Subcutaneous abdominal adipose tissue (tissue), 5 donors: ENCODE results near the gene CAPN3.

Experiments used
- H3K27ac ChIP-seq: one replicate; pipeline ENCODE4 v1.7.0; 2013; ENCODE audit warnings: low read depth, mild to moderate bottlenecking, inconsistent platforms, low read length, moderate library complexity
- H3K27me3 ChIP-seq, 5 donors: one replicate each; pipeline ENCODE4 v1.7.0; 2013; ENCODE audit warnings: low read length in 5 of 5, inconsistent platforms in 1 of 5; ENCODE audit not compliant: control insufficient read depth in 5 of 5, insufficient read depth in 4 of 5
- H3K36me3 ChIP-seq, 5 donors: one replicate each; pipeline ENCODE4 v1.7.0; 2013; ENCODE audit warnings: low read length in 5 of 5; ENCODE audit not compliant: control insufficient read depth in 5 of 5, insufficient read depth in 5 of 5
- H3K4me1 ChIP-seq, 5 donors: one replicate each; pipeline ENCODE4 v1.7.0; 2013; ENCODE audit warnings: low read length in 5 of 5, mild to moderate bottlenecking in 3 of 5, moderate library complexity in 1 of 5; ENCODE audit not compliant: control insufficient read depth in 5 of 5, insufficient read depth in 5 of 5
- H3K4me3 ChIP-seq, 5 donors: one replicate each; pipeline ENCODE4 v1.7.0; 2013; ENCODE audit warnings: low read length in 5 of 5, low read depth in 1 of 5
- H3K9ac ChIP-seq, 5 donors: one replicate each; pipeline ENCODE4 v1.7.0; 2013; ENCODE audit warnings: low read length in 5 of 5, mild to moderate bottlenecking in 4 of 5, moderate library complexity in 3 of 5
- H3K9me3 ChIP-seq, 5 donors: one replicate each; pipeline ENCODE4 v1.7.0; 2013; ENCODE audit warnings: low read length in 5 of 5; ENCODE audit not compliant: control insufficient read depth in 5 of 5
- donor health status: healthy.
- donor health status: healthy.
- donor health status: healthy.
- donor health status: healthy.
- donor health status: healthy.

CAPN3 gene

GRCh38 chr15:42352401-42352800, 6.9 kb upstream of the CAPN3 start:
- H3K9ac ChIP-seq, result no peak overlapping the region
- H3K27me3 ChIP-seq, result no peaks in the 10 kb centered on the region
- H3K27ac ChIP-seq, result no peak overlapping the region
- H3K4me1 ChIP-seq, result peaks cover 0 to 9% (median 0%) of the 10 kb centered on the region in 5 donors
- no peaks in the 10 kb centered on the region for H3K9me3 ChIP-seq
- peaks cover 32 to 71% (median 47%) of the 10 kb centered on the region in 5 donors for H3K36me3 ChIP-seq
- H3K4me3 ChIP-seq, result no peak overlapping the region

- H3K27ac ChIP-seq, result no peak overlapping the region
- peaks cover 0 to 9% (median 0%) of the 10 kb centered on the region in 5 donors for H3K4me1 ChIP-seq
- H3K27me3 ChIP-seq, result no peaks in the 10 kb centered on the region
- no peaks in the 10 kb centered on the region for H3K9me3 ChIP-seq
- H3K4me3 ChIP-seq, result no peak overlapping the region
- H3K36me3 ChIP-seq, result peaks cover 26 to 72% (median 49%) of the 10 kb centered on the region in 5 donors
- H3K9ac ChIP-seq, result no peak overlapping the region
Measured at GRCh38 chr15:42353061-42353460, 6.2 kb upstream of the CAPN3 start.

- peaks cover 0 to 9% (median 0%) of the 10 kb centered on the region in 5 donors for H3K4me1 ChIP-seq
- no peak overlapping the region for H3K9ac ChIP-seq
- no peak overlapping the region for H3K4me3 ChIP-seq
- no peaks in the 10 kb centered on the region for H3K9me3 ChIP-seq
- H3K36me3 ChIP-seq, result peaks cover 15 to 63% (median 42%) of the 10 kb centered on the region in 5 donors
- H3K27me3 ChIP-seq, result no peaks in the 10 kb centered on the region
- no peak overlapping the region for H3K27ac ChIP-seq
Measured at GRCh38 chr15:42354824-42355223, 4.5 kb upstream of the CAPN3 start.

- H3K36me3 ChIP-seq, result peaks cover 15 to 67% (median 42%) of the 10 kb centered on the region in 5 donors
- no peak overlapping the region for H3K4me3 ChIP-seq
- no peaks in the 10 kb centered on the region for H3K9me3 ChIP-seq
- H3K27ac ChIP-seq, result no peak overlapping the region
- H3K27me3 ChIP-seq, result no peaks in the 10 kb centered on the region
- H3K4me1 ChIP-seq, result peaks cover 0 to 9% (median 0%) of the 10 kb centered on the region in 5 donors
- H3K9ac ChIP-seq, result no peak overlapping the region
Measured at GRCh38 chr15:42355291-42355690, 4.0 kb upstream of the CAPN3 start.

- no peak overlapping the region for H3K9ac ChIP-seq
- no peak overlapping the region for H3K27ac ChIP-seq
- H3K4me1 ChIP-seq, result peaks cover 0 to 9% (median 0%) of the 10 kb centered on the region in 5 donors
- H3K36me3 ChIP-seq, result peaks cover 8 to 59% (median 38%) of the 10 kb centered on the region in 5 donors
- no peaks in the 10 kb centered on the region for H3K27me3 ChIP-seq
- H3K9me3 ChIP-seq, result no peaks in the 10 kb centered on the region
- no peak overlapping the region for H3K4me3 ChIP-seq
Measured at GRCh38 chr15:42356851-42357250, 2.5 kb upstream of the CAPN3 start.

- H3K4me3 ChIP-seq, result no peak overlapping the region
- no peaks in the 10 kb centered on the region for H3K4me1 ChIP-seq
- H3K9me3 ChIP-seq, result no peaks in the 10 kb centered on the region
- no peak overlapping the region for H3K9ac ChIP-seq
- H3K27me3 ChIP-seq, result no peaks in the 10 kb centered on the region
- peaks cover 8 to 49% (median 33%) of the 10 kb centered on the region in 5 donors for H3K36me3 ChIP-seq
- H3K27ac ChIP-seq, result no peak overlapping the region
Measured at GRCh38 chr15:42358141-42358540, 1.2 kb upstream of the CAPN3 start.

DNA sequence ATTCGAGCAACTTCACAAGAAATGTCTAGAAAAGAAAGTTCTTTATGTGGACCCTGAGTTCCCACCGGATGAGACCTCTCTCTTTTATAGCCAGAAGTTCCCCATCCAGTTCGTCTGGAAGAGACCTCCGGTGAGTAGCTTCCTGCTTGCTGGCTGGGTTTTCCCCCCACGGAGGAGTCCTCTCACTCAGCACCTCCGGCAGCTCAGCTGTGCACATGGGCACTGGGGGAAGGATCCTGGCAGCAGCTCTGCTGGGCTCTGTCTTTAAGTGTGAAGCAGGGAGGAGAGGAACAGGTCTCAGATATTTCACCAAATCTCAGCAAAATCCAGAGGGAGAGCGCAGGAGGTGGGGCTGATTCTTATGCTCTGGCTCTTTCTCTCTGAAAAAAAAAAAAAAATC, 684 bp downstream of the CAPN3 start:
- Histone ChIP-seq H3K27ac (no peak overlapping the region), H3K27me3 (no peaks in the 10 kb centered on the region), H3K9ac (no peak overlapping the region), H3K36me3 (peaks cover under 1 to 32% (median 24%) of the 10 kb centered on the region in 5 donors), H3K4me3 (no peak overlapping the region), H3K9me3 (no peaks in the 10 kb centered on the region), H3K4me1 (peaks cover 0 to 3% (median 0%) of the 10 kb centered on the region in 5 donors)

DNA sequence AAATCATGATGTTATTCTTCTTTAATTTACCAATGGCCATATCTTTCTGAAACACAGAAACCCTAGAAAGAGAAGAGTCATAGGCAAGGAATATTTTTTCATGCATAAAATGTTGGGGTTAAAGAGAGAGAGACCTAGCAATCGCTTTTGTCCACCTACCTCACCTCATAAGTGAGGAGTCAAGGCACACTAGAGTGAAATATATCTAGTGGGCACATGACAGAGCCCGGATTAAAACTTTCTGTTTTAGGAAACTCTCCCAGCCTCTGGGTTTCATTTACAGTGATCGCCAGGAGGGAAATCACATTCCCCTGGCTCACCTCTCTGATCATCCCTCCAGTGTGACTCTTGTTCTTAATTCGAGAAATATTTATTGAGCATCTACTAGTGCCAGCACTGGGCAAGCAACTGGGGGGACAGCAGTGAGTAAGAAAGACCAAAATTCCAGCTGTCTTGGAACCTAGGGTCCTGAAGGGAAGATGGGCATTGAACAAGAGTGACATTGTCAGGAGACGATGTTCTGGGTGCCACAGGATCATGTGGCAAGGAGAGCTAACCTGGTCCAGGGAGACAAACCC, 1.3 kb downstream of the CAPN3 start:
- Histone ChIP-seq H3K4me1 (peaks cover 0 to 3% (median 0%) of the 10 kb centered on the region in 5 donors), H3K36me3 (peaks cover 0 to 27% (median 20%) of the 10 kb centered on the region in 5 donors), H3K27me3 (no peaks in the 10 kb centered on the region), H3K27ac (no peak overlapping the region), H3K4me3 (no peak overlapping the region), H3K9ac (no peak overlapping the region), H3K9me3 (no peaks in the 10 kb centered on the region)

- no peak overlapping the region for H3K9ac ChIP-seq
- H3K27ac ChIP-seq, result no peak overlapping the region
- no peak overlapping the region for H3K4me3 ChIP-seq
- H3K36me3 ChIP-seq, result peaks cover 0 to 9% (median 4%) of the 10 kb centered on the region in 5 donors
- no peaks in the 10 kb centered on the region for H3K27me3 ChIP-seq
- H3K4me1 ChIP-seq, result peaks cover 0 to 3% (median 0%) of the 10 kb centered on the region in 5 donors
- no peaks in the 10 kb centered on the region for H3K9me3 ChIP-seq
Measured at GRCh38 chr15:42363487-42363886, 4.2 kb downstream of the CAPN3 start.

DNA sequence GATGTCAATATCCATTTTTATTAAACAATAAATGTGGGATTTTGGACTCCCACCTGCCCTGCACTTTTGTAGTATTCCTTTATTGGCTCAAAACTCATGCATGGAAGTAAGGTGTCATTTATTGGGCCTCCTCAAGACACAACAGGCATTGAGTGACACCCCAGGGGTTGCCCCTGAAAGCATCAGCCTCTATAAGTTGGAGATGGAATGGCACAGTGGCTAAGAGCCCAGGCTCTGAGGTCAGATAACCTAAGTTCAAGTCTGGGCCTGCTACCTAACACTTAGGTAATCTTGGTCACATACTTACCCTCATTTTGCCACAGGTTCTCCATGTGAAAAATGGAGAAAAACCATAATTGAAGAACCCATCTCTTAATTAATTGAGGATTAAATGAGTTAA, 4.6 kb downstream of the CAPN3 start:
- Histone ChIP-seq H3K4me3 (no peak overlapping the region), H3K9me3 (no peaks in the 10 kb centered on the region), H3K36me3 (peaks cover 0 to 9% (median 4%) of the 10 kb centered on the region in 5 donors), H3K27ac (no peak overlapping the region), H3K27me3 (no peaks in the 10 kb centered on the region), H3K9ac (no peak overlapping the region), H3K4me1 (peaks cover 0 to 3% (median 0%) of the 10 kb centered on the region in 5 donors)
